Measurements from ENCODE around the gene PCLAF.

- TF ChIP-seq POLR2A (IDR thresholded peaks at IDR 0.05) (no peak), CTCF (IDR thresholded peaks at IDR 0.05) (no peak)
Observed at GRCh38 chr15:64422697-64423096, 41.5 kb upstream of the PCLAF start.
